IMR-90 (cell line): ENCODE results near the gene MYO3B. TPM values are rescaled to one million over a fixed set of nuclear protein-coding genes. Genes with fewer than 3 reads are reported as not detected.

Experiments
- ATAC-seq: fragments of 200-7000 bp; cut with Tn5 transposase; 2 replicates; pipeline ENCODE4 v1.9.1; 2020; ENCODE audit warnings: low read depth, mild to moderate bottlenecking, moderate library complexity
- BruUV-seq: library from RNA; stranded (reverse); fragments of 400-500 nt; replicated peaks from 2 replicates; lab custom pipeline; 2021; lab: Mats Ljungman, UMichigan
- CTCF ChIA-PET: fragments of 300-600 bp; formaldehyde crosslinking; extraction: SDS; loops from one replicate; lab custom pipeline; 2021; ENCODE audit warnings: antibody characterized with exemption; lab: Yijun Ruan, JAX
- POLR2A ChIA-PET: fragments of 300-600 bp; sonication (Branson Sonifier 250); formaldehyde crosslinking; loops from one replicate; lab custom pipeline; 2022; ENCODE audit warnings: antibody characterized with exemption; ENCODE audit not compliant: unreplicated experiment; lab: Charles Lee
- DNase-seq: peaks from one replicate; pipeline ENCODE4 v3.0.0; 2013
- H2AFZ ChIP-seq: replicated peaks from 2 replicates; pipeline ENCODE3; 2013; ENCODE audit warnings: low read length, mild to moderate bottlenecking; ENCODE audit not compliant: poor library complexity
- H2AK5ac ChIP-seq: 2 replicates; pipeline ENCODE4 v1.6.1; 2013; ENCODE audit warnings: low read depth, low read length, inconsistent platforms
- H2AK9ac ChIP-seq: replicated peaks from 2 replicates; pipeline ENCODE3; 2013; ENCODE audit warnings: mild to moderate bottlenecking, low read depth, low read length, moderate library complexity; ENCODE audit not compliant: poor library complexity
- H2BK120ac ChIP-seq: 2 replicates; pipeline ENCODE4 v1.6.1; 2013; ENCODE audit warnings: low read depth, low read length, inconsistent platforms
- H2BK15ac ChIP-seq: 3 replicates; pipeline ENCODE4 v1.6.1; 2013; ENCODE audit warnings: low read depth, low read length, inconsistent platforms
- H2BK20ac ChIP-seq: 2 replicates; pipeline ENCODE4 v1.6.1; 2013; ENCODE audit warnings: low read depth, mild to moderate bottlenecking, inconsistent platforms, low read length, moderate library complexity
- H2BK5ac ChIP-seq: 2 replicates; pipeline ENCODE4 v1.6.1; 2013; ENCODE audit warnings: mild to moderate bottlenecking, low read depth, low read length, inconsistent platforms; ENCODE audit not compliant: poor library complexity, severe bottlenecking
- H3K14ac ChIP-seq: replicated peaks from 2 replicates; pipeline ENCODE4 v1.6.1; 2013; ENCODE audit warnings: low read depth, low read length, inconsistent platforms
- H3K18ac ChIP-seq: 2 replicates; pipeline ENCODE4 v1.6.1; 2013; ENCODE audit warnings: low read depth, low read length, control low read depth
- H3K23ac ChIP-seq: 2 replicates; pipeline ENCODE4 v1.6.1; 2013; ENCODE audit warnings: low read depth, low read length, inconsistent platforms
- H3K27ac ChIP-seq: 2 replicates; pipeline ENCODE4 v1.5.1; 2013; ENCODE audit warnings: mild to moderate bottlenecking, control low read depth, low read length; ENCODE audit not compliant: insufficient read depth
- H3K27me3 ChIP-seq: 2 replicates; pipeline ENCODE4 v1.6.1; 2013; ENCODE audit warnings: low read length; ENCODE audit not compliant: control insufficient read depth, insufficient read depth
- H3K36me3 ChIP-seq: 2 replicates; pipeline ENCODE4 v1.6.1; 2013; ENCODE audit warnings: low read length, mixed read lengths; ENCODE audit not compliant: control insufficient read depth, insufficient read depth
- H3K4ac ChIP-seq: 2 replicates; pipeline ENCODE4 v1.6.1; 2013; ENCODE audit warnings: low read depth, low read length, inconsistent platforms
- H3K4me1 ChIP-seq: 2 replicates; pipeline ENCODE4 v1.6.1; 2013; ENCODE audit warnings: low read length, mixed read lengths; ENCODE audit not compliant: control insufficient read depth, insufficient read depth
- H3K4me2 ChIP-seq: 2 replicates; pipeline ENCODE4 v1.6.1; 2013; ENCODE audit warnings: low read depth, mild to moderate bottlenecking, control low read depth, low read length, moderate library complexity
- H3K4me3 ChIP-seq: 2 replicates; pipeline ENCODE4 v1.5.1; 2013; ENCODE audit warnings: low read depth, mild to moderate bottlenecking, control low read depth, low read length, moderate library complexity; ENCODE audit not compliant: insufficient read depth
- H3K56ac ChIP-seq: 2 replicates; pipeline ENCODE4 v1.6.1; 2013; ENCODE audit warnings: low read length, inconsistent platforms; ENCODE audit not compliant: insufficient read depth; ENCODE audit errors: extremely low read depth
- H3K79me1 ChIP-seq, 2 experiments: 2 replicates each; pipeline ENCODE4 v1.6.1; 2013; ENCODE audit warnings: low read length in 2 of 2, inconsistent platforms in 1 of 2, low read depth in 1 of 2
- H3K9ac ChIP-seq: 2 replicates; pipeline ENCODE4 v1.6.1; 2013; ENCODE audit warnings: low read depth, low read length, control low read depth
- H3K9me1 ChIP-seq: 2 replicates; pipeline ENCODE4 v1.6.1; 2013; ENCODE audit warnings: low read length, inconsistent platforms; ENCODE audit not compliant: insufficient read depth
- H3K9me3 ChIP-seq: 2 replicates; pipeline ENCODE4 v1.6.1; 2013; ENCODE audit warnings: low read length; ENCODE audit not compliant: control insufficient read depth, insufficient read depth
- H4K20me1 ChIP-seq: 2 replicates; pipeline ENCODE4 v1.6.1; 2013; ENCODE audit warnings: low read length, inconsistent platforms; ENCODE audit not compliant: insufficient read depth
- H4K5ac ChIP-seq: 2 replicates; pipeline ENCODE4 v1.6.1; 2013; ENCODE audit warnings: mild to moderate bottlenecking, low read depth, low read length, control low read depth
- H4K8ac ChIP-seq, 2 experiments: 2 replicates each; pipeline ENCODE4 v1.6.1; 2013; ENCODE audit warnings: low read depth in 2 of 2, low read length in 2 of 2, control low read depth in 1 of 2, inconsistent platforms in 1 of 2
- H4K91ac ChIP-seq: 2 replicates; pipeline ENCODE4 v1.6.1; 2013; ENCODE audit warnings: low read depth, low read length, inconsistent platforms; ENCODE audit not compliant: insufficient read depth
- POLR2A ChIP-seq: IDR thresholded peaks from 2 replicates; pipeline ENCODE4 v1.6.1; 2012; ENCODE audit warnings: mild to moderate bottlenecking, low read depth, low read length
- WGBS, 2 experiments: methylation state at CpG; one replicate each; pipeline versions ENCODE4 v1.1.5 to v1.1.7; 2013; ENCODE audit warnings: missing lambda C conversion rate in 2 of 2; ENCODE audit not compliant: insufficient read length in 1 of 2; ENCODE audit errors: extremely low coverage in 2 of 2; 5-methylcytosine and 5-hydroxymethylcytosine counted together
- dilution Hi-C: fragments of 300-500 bp; cut with HindIII; formaldehyde crosslinking; loops from one replicate; pipeline ENCODE4 v1.14.3; 2018; ENCODE audit warnings: low sequenced_read_pairs; ENCODE audit not compliant: unreplicated experiment
- in situ Hi-C: fragments of 300-500 bp; cut with MboI; formaldehyde crosslinking; loops from 3 replicates; pipeline ENCODE4 v1.14.3; 2019; ENCODE audit warnings: low sequenced_read_pairs, inconsistent platforms, mixed read lengths
- intact Hi-C: fragments of 100-400 bp; cut with micrococcal nuclease; formaldehyde crosslinking; loops from 2 replicates; pipeline ENCODE4 v1.10.0; 2022
- polyA plus RNA-seq, 3 experiments: library from polyadenylated mRNA; depleted of rRNA; stranded (reverse); fragments of >200 nt; gene quantifications; 2 replicates each; pipeline ENCODE4 v1.2.3, GENCODE V29; 2012; ENCODE audit warnings: low replicate concordance in 1 of 3
- total RNA-seq: library from RNA; depleted of rRNA; stranded (reverse); fragments of >200 nt; gene quantifications from 2 replicates; pipeline ENCODE4 v1.2.3, GENCODE V29; 2012

Gene MYO3B
- total and polyA plus RNA-seq, 2 of the 4 experiments (the other 2 are of a cell fraction) = 0.02 TPM; not detected in 1

DNA sequence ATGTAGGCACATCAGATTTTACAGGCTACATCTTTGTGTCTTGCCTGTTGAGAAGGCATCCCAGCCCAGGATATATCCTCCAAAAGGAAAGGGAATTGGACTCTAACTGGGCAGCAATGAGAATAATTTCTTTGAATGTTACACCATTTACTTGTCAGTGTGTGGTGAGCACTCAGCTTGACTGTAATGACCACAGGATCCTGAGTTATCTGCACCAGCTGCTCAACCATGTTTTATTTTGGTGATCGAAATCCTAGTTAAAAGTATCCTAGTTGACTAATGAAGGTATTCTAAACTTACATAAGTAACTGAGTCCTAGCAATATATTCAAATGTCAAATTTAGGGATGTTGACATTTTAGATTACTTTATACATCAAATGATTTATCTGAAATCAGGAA, 123.0 kb downstream of the MYO3B start:
- no peaks in the 10 kb centered on the region for H3K36me3 ChIP-seq
- H2BK5ac ChIP-seq = no peak overlapping the region
- no peak for DNase-seq
- H3K4ac ChIP-seq = no peak overlapping the region
- no peak for TF ChIP-seq POLR2A
- H3K18ac ChIP-seq = no peak overlapping the region
- no peak overlapping the region for H2BK15ac ChIP-seq
- H4K20me1 ChIP-seq = no peaks in the 10 kb centered on the region
- no peak overlapping the region for H3K23ac ChIP-seq
- H3K27ac ChIP-seq = no peak overlapping the region
- BruUV-seq = no TSS peak
- ChIA-PET POLR2A (no interaction called here), CTCF (no interaction called here)
- H3K4me2 ChIP-seq = no peak overlapping the region
- H3K56ac ChIP-seq = no peak overlapping the region
- no peak overlapping the region for H2AK9ac ChIP-seq
- in situ Hi-C loops = no loop called here
- no peaks in the 10 kb centered on the region for H3K79me1 ChIP-seq
- H3K4me1 ChIP-seq = no peaks in the 10 kb centered on the region
- WGBS, 2 experiments = no CpG with 5 or more reads among the region's 1 CpG
- no peak overlapping the region for H3K9ac ChIP-seq
- H4K91ac ChIP-seq = no peak overlapping the region
- intact Hi-C loops = no loop called here
- no peaks in the 10 kb centered on the region for H3K9me3 ChIP-seq
- H3K27me3 ChIP-seq = no peaks in the 10 kb centered on the region
- H2AK5ac ChIP-seq = no peak overlapping the region
- H4K5ac ChIP-seq = no peak overlapping the region
- H2BK20ac ChIP-seq = no peak overlapping the region
- no peak overlapping the region for H3K4me3 ChIP-seq
- no peak overlapping the region for H2AFZ ChIP-seq
- ATAC-seq = no peak
- H3K9me1 ChIP-seq = no peaks in the 10 kb centered on the region
- no peak overlapping the region for H4K8ac ChIP-seq
- no peak overlapping the region for H2BK120ac ChIP-seq
- dilution Hi-C loops = no loop called here
- no peak overlapping the region for H3K14ac ChIP-seq
